Measurements from ENCODE around the gene HSPA12B.

Gene HSPA12B

GRCh38 chr20:3768342-3769130, 36.1 kb downstream of the HSPA12B start (continued):
- 0 out of 2 replicates have a peak, but pooled peaks have one; percentile 8 for TF ChIP-seq SP2 (tag by site-specific recombination; IDR thresholded peaks at IDR 0.05)
- peak; percentile 71 for TF ChIP-seq ZBTB11 (tag by site-specific recombination; conservative IDR thresholded peaks at IDR 0.05; ENCODE audit: low read depth)
- TF ChIP-seq PATZ1 (tag by site-specific recombination; IDR thresholded peaks at IDR 0.05): 0 out of 2 replicates have a peak, but pooled peaks have one; percentile 13
- TF ChIP-seq ZNF148 (tag by site-specific recombination; IDR thresholded peaks at IDR 0.05; ENCODE audit: borderline replicate concordance): no peak
- no peak for TF ChIP-seq INSM2 (tag by site-specific recombination; IDR thresholded peaks at IDR 0.05)
- TF ChIP-seq CTCF (tag by site-specific recombination; IDR thresholded peaks at IDR 0.05): peak; percentile 85
- TF ChIP-seq ZBTB44 (tag by site-specific recombination; IDR thresholded peaks at IDR 0.05): peak; percentile 6; the same call in 1 of the 2 replicates
- peak; percentile 98 for TF ChIP-seq MYNN (tag by site-specific recombination; IDR thresholded peaks at IDR 0.05; ENCODE audit: borderline replicate concordance)
- peak; percentile 86 for TF ChIP-seq ZNF335 (tag by site-specific recombination; conservative IDR thresholded peaks at IDR 0.05)
- 0 out of 2 replicates have a peak, but pooled peaks have one; percentile 16 for TF ChIP-seq ZNF366 (tag by site-specific recombination; conservative IDR thresholded peaks at IDR 0.05)
- 0 out of 2 replicates have a peak, but pooled peaks have one; percentile 13 for TF ChIP-seq ZNF629 (tag by site-specific recombination; IDR thresholded peaks at IDR 0.05)
- peak; percentile 99 for TF ChIP-seq EGR2 (tag by site-specific recombination; IDR thresholded peaks at IDR 0.05; ENCODE audit: low read depth)
- TF ChIP-seq ZBTB10 (tag by site-specific recombination; IDR thresholded peaks at IDR 0.05): 0 out of 2 replicates have a peak, but pooled peaks have one; percentile 14
- peak; percentile 91 for TF ChIP-seq OSR2 (tag by site-specific recombination; IDR thresholded peaks at IDR 0.05)
- TF ChIP-seq ZNF324 (tag by site-specific recombination; IDR thresholded peaks at IDR 0.05): no peak
- no peak for TF ChIP-seq WT1 (tag by site-specific recombination; IDR thresholded peaks at IDR 0.05)
- no peak; the same call in 1 of the 2 replicates for TF ChIP-seq ZNF2 (tag by site-specific recombination; IDR thresholded peaks at IDR 0.05)
- TF ChIP-seq KLF1 (tag by site-specific recombination; IDR thresholded peaks at IDR 0.05): peak; percentile 8; the same call in 1 of the 2 replicates
- TF ChIP-seq ZNF391 (tag by site-specific recombination; IDR thresholded peaks at IDR 0.05; ENCODE audit: borderline replicate concordance, low read depth): 0 out of 2 replicates have a peak, but pooled peaks have one; percentile 24
- TF ChIP-seq ZIC2 (tag by site-specific recombination; IDR thresholded peaks at IDR 0.05): peak; percentile 55
- TF ChIP-seq SP3 (tag by site-specific recombination; IDR thresholded peaks at IDR 0.05): no peak
- TF ChIP-seq KLF10 (tag by site-specific recombination; IDR thresholded peaks at IDR 0.05): 0 out of 2 replicates have a peak, but pooled peaks have one; percentile 33
